Trophoblast cell (in vitro differentiated cells and primary cell): Measurements from ENCODE around the gene STARD13.

Experiments
- DNase-seq, 2 donors: peaks; one replicate each; pipeline ENCODE4 v3.0.0-alpha.2; 2016
- H2AFZ ChIP-seq: 2 replicates; pipeline ENCODE4 v1.6.1; 2013; ENCODE audit warnings: low read length, moderate library complexity, mild to moderate bottlenecking; ENCODE audit not compliant: insufficient read depth, poor library complexity
- H2AK5ac ChIP-seq: 2 replicates; pipeline ENCODE4 v1.6.1; 2013; ENCODE audit warnings: mild to moderate bottlenecking, low read length
- H2BK120ac ChIP-seq: 2 replicates; pipeline ENCODE4 v1.6.1; 2013; ENCODE audit warnings: low read length, mild to moderate bottlenecking, moderate library complexity; ENCODE audit not compliant: insufficient read depth, poor library complexity
- H2BK12ac ChIP-seq: 2 replicates; pipeline ENCODE4 v1.6.1; 2013; ENCODE audit warnings: mild to moderate bottlenecking, low read length, moderate library complexity
- H2BK5ac ChIP-seq: 2 replicates; pipeline ENCODE4 v1.6.1; 2013; ENCODE audit warnings: low read length, low read depth, moderate library complexity, mild to moderate bottlenecking; ENCODE audit not compliant: poor library complexity
- H3K14ac ChIP-seq: 2 replicates; pipeline ENCODE4 v1.6.1; 2013; ENCODE audit warnings: mild to moderate bottlenecking, low read length
- H3K18ac ChIP-seq: 2 replicates; pipeline ENCODE4 v1.6.1; 2013; ENCODE audit warnings: mild to moderate bottlenecking, low read length
- H3K23ac ChIP-seq: 2 replicates; pipeline ENCODE4 v1.6.1; 2013; ENCODE audit warnings: low read length
- H3K27ac ChIP-seq: 2 replicates; pipeline ENCODE4 v1.5.1; 2013; ENCODE audit warnings: low read depth, mild to moderate bottlenecking, inconsistent platforms, low read length, moderate library complexity
- H3K27me3 ChIP-seq: 2 replicates; pipeline ENCODE4 v1.6.1; 2013; ENCODE audit warnings: inconsistent platforms, mild to moderate bottlenecking, low read length, moderate library complexity; ENCODE audit not compliant: insufficient read depth
- H3K36me3 ChIP-seq, 2 experiments: 1 replicate in 1 of 2; 2 replicates in 1 of 2; pipeline ENCODE4 v1.6.1; 2013; ENCODE audit warnings: low read length in 2 of 2, mild to moderate bottlenecking in 2 of 2, moderate library complexity in 1 of 2; ENCODE audit not compliant: insufficient read depth in 2 of 2, control insufficient read depth in 1 of 2
- H3K4ac ChIP-seq: 2 replicates; pipeline ENCODE4 v1.6.1; 2013; ENCODE audit warnings: low read depth, mild to moderate bottlenecking, low read length, moderate library complexity
- H3K4me1 ChIP-seq, 2 experiments: 1 replicate in 1 of 2; 2 replicates in 1 of 2; pipeline ENCODE4 v1.6.1; 2013; ENCODE audit warnings: low read length in 2 of 2, mild to moderate bottlenecking in 2 of 2, moderate library complexity in 1 of 2; ENCODE audit not compliant: insufficient read depth in 2 of 2, control insufficient read depth in 1 of 2
- H3K4me2 ChIP-seq: 2 replicates; pipeline ENCODE4 v1.6.1; 2013; ENCODE audit warnings: inconsistent platforms, mild to moderate bottlenecking, low read length, moderate library complexity
- H3K4me3 ChIP-seq: 2 replicates; pipeline ENCODE4 v1.5.1; 2013; ENCODE audit warnings: mild to moderate bottlenecking, low read depth, low read length, inconsistent platforms
- H3K79me1 ChIP-seq: one replicate; pipeline ENCODE4 v1.6.1; 2013; ENCODE audit warnings: low read length
- H3K79me2 ChIP-seq: 2 replicates; pipeline ENCODE4 v1.6.1; 2013; ENCODE audit warnings: low read length, mild to moderate bottlenecking; ENCODE audit not compliant: control insufficient read depth, insufficient read depth, poor library complexity
- H3K9ac ChIP-seq: 2 replicates; pipeline ENCODE4 v1.6.1; 2013; ENCODE audit warnings: mild to moderate bottlenecking, low read length
- H3K9me3 ChIP-seq: 2 replicates; pipeline ENCODE4 v1.6.1; 2013; ENCODE audit warnings: low read depth, mild to moderate bottlenecking, control low read depth, inconsistent platforms, low read length; ENCODE audit not compliant: insufficient read depth
- H4K12ac ChIP-seq: 2 replicates; pipeline ENCODE4 v1.6.1; 2013; ENCODE audit warnings: low read depth, mild to moderate bottlenecking, low read length, moderate library complexity
- H4K8ac ChIP-seq: 2 replicates; pipeline ENCODE4 v1.6.1; 2013; ENCODE audit warnings: low read depth, mild to moderate bottlenecking, low read length, moderate library complexity
- H4K91ac ChIP-seq: one replicate; pipeline ENCODE4 v1.6.1; 2013; ENCODE audit warnings: low read depth, mild to moderate bottlenecking, low read length, moderate library complexity
- WGBS: extraction: QIAGEN DNeasy Blood & Tissue Kit; methylation state at CpG from one replicate; pipeline ENCODE4 v1.1.7; 2013; ENCODE audit warnings: missing lambda C conversion rate; ENCODE audit not compliant: insufficient read length, insufficient coverage; ENCODE audit errors: extremely low coverage; 5-methylcytosine and 5-hydroxymethylcytosine counted together

The STARD13 gene

GRCh38 chr13:33328701-33329100 is 43.1 kb upstream of the STARD13 start:
- Histone ChIP-seq H3K79me2 (no peaks in the 10 kb centered on the region), H4K12ac (no peak overlapping the region), H2BK12ac (no peak overlapping the region), H3K27me3 (no peaks in the 10 kb centered on the region), H2BK5ac (no peak overlapping the region), H3K36me3 (no peaks in the 10 kb centered on the region), H2BK120ac (no peak overlapping the region), H4K8ac (no peak overlapping the region), H3K79me1 (no peaks in the 10 kb centered on the region), H3K9ac (no peak overlapping the region), H2AFZ (no peak overlapping the region), H2AK5ac (no peak overlapping the region), H3K27ac (no peak overlapping the region), H3K18ac (no peak overlapping the region), H3K4me2 (no peak overlapping the region), H3K4ac (no peak overlapping the region), H3K4me3 (no peak overlapping the region), H3K23ac (no peak overlapping the region), H3K4me1 (no peaks in the 10 kb centered on the region), H3K14ac (no peak overlapping the region), H3K9me3 (no peaks in the 10 kb centered on the region), H4K91ac (no peak overlapping the region)
- DNase-seq, result no peak
- WGBS, result no CpG with 5 or more reads among the region's 1 CpG

DNA sequence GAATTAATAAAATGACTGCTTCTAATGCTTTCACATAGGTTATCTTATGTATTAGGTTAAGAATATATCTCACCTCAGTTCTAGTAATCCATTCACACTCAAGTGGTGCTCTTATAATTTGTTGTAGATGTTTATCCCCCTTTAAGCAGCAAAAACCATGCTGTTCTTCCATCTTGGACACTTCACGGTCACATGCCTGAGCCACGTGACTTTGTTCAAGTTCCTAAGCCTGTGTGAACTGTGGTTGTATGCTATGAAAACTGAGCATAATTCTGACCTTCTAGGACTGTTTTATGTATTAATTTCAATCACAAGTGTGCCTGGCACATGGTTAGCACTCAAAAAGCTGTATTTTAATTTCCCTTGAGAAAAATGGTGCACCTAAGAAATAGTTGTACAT is 41.2 kb upstream of the STARD13 start:
- H3K9ac ChIP-seq, result no peak overlapping the region
- no peaks in the 10 kb centered on the region for H3K9me3 ChIP-seq
- no peak for DNase-seq
- H3K27ac ChIP-seq, result no peak overlapping the region
- no peaks in the 10 kb centered on the region for H3K36me3 ChIP-seq
- H3K27me3 ChIP-seq, result no peaks in the 10 kb centered on the region
- no peak overlapping the region for H3K14ac ChIP-seq
- no peak overlapping the region for H2BK12ac ChIP-seq
- H2AK5ac ChIP-seq, result no peak overlapping the region
- H3K4me2 ChIP-seq, result no peak overlapping the region
- WGBS, result no CpG with 5 or more reads among the region's 2 CpGs
- no peak overlapping the region for H4K91ac ChIP-seq
- H2AFZ ChIP-seq, result no peak overlapping the region
- H3K79me2 ChIP-seq, result no peaks in the 10 kb centered on the region
- no peaks in the 10 kb centered on the region for H3K4me1 ChIP-seq
- H4K12ac ChIP-seq, result no peak overlapping the region
- no peak overlapping the region for H4K8ac ChIP-seq
- H2BK5ac ChIP-seq, result no peak overlapping the region
- H3K4ac ChIP-seq, result no peak overlapping the region
- no peak overlapping the region for H2BK120ac ChIP-seq
- H3K4me3 ChIP-seq, result no peak overlapping the region
- no peaks in the 10 kb centered on the region for H3K79me1 ChIP-seq
- H3K18ac ChIP-seq, result no peak overlapping the region
- H3K23ac ChIP-seq, result no peak overlapping the region

GRCh38 chr13:33326246-33326645 is 40.7 kb upstream of the STARD13 start:
- Histone ChIP-seq H3K4me2 (no peak overlapping the region), H3K4me1 (no peaks in the 10 kb centered on the region), H2AK5ac (no peak overlapping the region), H2BK120ac (no peak overlapping the region), H3K4me3 (no peak overlapping the region), H3K27me3 (no peaks in the 10 kb centered on the region), H3K79me1 (no peaks in the 10 kb centered on the region), H3K18ac (no peak overlapping the region), H3K79me2 (no peaks in the 10 kb centered on the region), H4K91ac (no peak overlapping the region), H3K9ac (no peak overlapping the region), H3K36me3 (no peaks in the 10 kb centered on the region), H2BK12ac (no peak overlapping the region), H4K8ac (no peak overlapping the region), H3K9me3 (no peaks in the 10 kb centered on the region), H2AFZ (no peak overlapping the region), H3K23ac (no peak overlapping the region), H2BK5ac (no peak overlapping the region), H3K4ac (no peak overlapping the region), H3K14ac (no peak overlapping the region), H3K27ac (no peak overlapping the region), H4K12ac (no peak overlapping the region)
- no peak for DNase-seq
- no CpG with 5 or more reads among the region's 3 CpGs for WGBS

- no peak for DNase-seq
- H3K9me3 ChIP-seq, result no peaks in the 10 kb centered on the region
Measured at GRCh38 chr13:33323801-33324510, 38.4 kb upstream of the STARD13 start.

More at GRCh38 chr13:33323801-33324510, 38.4 kb upstream of the STARD13 start:
- Histone ChIP-seq H3K27ac (no peak overlapping the region), H3K14ac (no peak overlapping the region), H3K9ac (no peak overlapping the region), H2BK5ac (no peak overlapping the region), H3K79me1 (no peaks in the 10 kb centered on the region), H3K4me3 (no peak overlapping the region), H2BK12ac (no peak overlapping the region), H3K27me3 (no peaks in the 10 kb centered on the region), H2BK120ac (no peak overlapping the region), H4K8ac (no peak overlapping the region), H2AFZ (no peak overlapping the region), H4K91ac (no peak overlapping the region), H3K4me1 (no peaks in the 10 kb centered on the region), H3K36me3 (no peaks in the 10 kb centered on the region), H3K4ac (no peak overlapping the region), H4K12ac (no peak overlapping the region), H2AK5ac (no peak overlapping the region), H3K18ac (no peak overlapping the region), H3K79me2 (no peaks in the 10 kb centered on the region), H3K23ac (no peak overlapping the region), H3K4me2 (no peak overlapping the region)
- WGBS, result no CpG with 5 or more reads among the region's 7 CpGs
